ENCODE measurements around the gene ZNF428.
"Not testable (repeated sequence)": the region's sequence is repeated elsewhere in the genome, so short reads cannot be mapped to it uniquely, and the experiment has no call there.

ZNF428 gene

DNA sequence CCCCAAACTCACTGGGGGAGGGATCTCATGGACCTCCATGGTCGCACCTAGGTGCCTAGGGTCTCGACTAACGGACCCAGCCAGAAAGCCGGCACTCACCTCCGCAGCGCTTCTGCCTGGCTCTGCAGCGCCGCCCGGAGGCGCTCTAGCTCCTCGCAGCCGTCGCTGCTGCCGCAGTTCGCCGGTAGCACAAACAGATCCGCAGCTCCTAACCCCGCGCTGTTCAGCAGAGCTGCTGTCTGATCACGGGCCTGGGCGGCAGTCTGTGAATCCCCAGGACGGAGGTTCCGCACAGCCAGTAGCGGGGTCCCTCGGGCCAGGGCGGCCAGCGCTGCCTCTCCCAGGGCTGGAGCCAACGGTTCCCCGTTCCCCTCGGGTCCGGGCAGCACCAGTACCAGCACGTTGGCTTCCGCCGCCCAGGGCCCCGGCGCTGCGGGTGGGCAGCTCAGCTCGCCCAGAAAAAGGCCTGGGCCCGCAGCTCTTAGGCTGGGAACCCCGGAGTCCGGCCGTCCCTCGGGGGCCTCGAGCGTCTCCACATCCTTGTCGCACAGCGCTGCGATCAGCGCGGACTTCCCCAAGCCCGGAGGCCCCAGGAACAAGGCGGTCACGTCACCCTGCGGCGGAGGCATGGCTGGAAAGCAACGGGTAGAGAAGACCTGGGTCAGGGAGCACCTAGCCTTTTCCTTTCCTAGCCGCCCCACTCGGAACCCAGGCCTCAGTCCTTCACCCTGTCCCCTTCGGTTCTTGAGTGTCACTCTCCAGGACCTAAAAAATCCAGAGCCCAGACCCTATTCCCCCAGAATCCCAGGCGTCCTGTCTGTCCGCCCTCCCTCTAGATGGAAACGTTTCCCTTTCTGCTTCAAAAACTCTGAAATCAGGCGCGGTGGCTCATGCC lies 24.5 kb downstream of the ZNF428 start:
- Mint-ChIP-seq H3K4me1 (peaks cover 71% of the 10 kb centered on the region), H3K27ac (peak overlapping the region; percentile 97)

DNA sequence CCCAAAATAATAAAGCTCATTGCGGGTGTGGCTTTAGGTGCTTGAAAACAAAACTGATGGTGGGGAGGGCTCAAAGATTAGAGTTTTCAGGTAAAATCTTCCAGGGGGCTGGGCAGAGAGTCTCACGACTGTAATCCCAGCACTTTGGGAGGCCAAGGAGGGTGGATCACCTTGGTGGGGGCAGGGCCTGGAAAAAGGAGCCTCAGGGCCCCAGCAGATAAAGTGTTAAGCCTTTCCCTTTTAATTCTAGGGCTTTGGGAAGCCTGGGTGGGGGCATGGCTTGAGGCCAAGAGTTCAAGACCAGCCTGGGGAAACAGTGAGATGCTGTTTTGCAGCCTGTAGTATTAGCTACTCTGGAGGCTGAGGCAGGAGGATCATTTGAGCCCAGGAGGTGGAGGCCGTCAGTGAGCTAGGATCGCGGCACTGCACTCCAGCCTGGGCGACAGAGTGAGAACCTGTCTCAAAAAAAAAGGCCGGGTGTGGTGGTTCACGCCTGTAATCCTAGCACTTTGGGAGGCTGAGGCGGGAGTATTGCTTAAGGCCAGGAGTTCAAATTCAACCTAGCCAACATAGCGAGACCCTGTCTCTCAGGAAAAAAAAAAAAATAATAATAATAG lies 25.2 kb downstream of the ZNF428 start:
- Mint-ChIP-seq H3K4me1 (peaks cover 77% of the 10 kb centered on the region), H3K27ac (peak overlapping the region; percentile 65), H3K4me3 (peak overlapping the region; percentile 95)

More for the DNA sequence above, 24.5 kb downstream of the ZNF428 start:
- no peaks in the 10 kb centered on the region for H3K9me3 Mint-ChIP-seq
- H3K27me3 Mint-ChIP-seq = no peaks in the 10 kb centered on the region
- peak overlapping the region; percentile 95 for H3K4me3 Mint-ChIP-seq
- H3K36me3 Mint-ChIP-seq = peaks cover 35% of the 10 kb centered on the region
- ATAC-seq = peak; percentile 46

DNA sequence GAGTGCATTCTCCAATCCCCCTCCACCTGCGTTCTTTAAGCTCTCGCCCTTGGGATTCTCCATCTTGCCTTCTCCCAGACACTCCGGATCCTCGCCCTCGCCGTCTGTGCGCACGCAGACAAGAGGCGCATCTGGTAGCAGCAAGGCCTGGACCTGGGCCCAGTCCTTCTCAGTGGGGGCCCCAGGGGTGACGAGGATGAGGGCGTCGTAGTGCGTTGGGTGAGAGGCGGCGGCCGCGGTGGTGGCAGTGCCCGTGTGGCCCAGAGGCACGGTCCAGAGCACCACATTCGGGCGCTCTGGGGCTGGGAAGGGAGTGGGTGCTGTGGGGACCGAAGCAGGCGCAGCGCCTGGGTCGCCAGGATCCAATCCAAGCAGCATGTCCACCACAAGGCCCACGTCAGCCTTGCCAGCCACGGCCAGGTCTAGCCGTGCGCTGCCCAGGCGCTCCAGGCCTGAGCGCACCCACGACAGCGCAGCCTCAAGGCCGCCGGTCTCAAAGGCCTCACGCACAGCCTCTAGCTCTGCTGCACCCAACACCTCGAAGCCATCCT lies 26.6 kb downstream of the ZNF428 start:
- Mint-ChIP-seq H3K4me3 (no peak overlapping the region), H3K4me1 (peaks cover 66% of the 10 kb centered on the region)

More for the DNA sequence above, 25.2 kb downstream of the ZNF428 start:
- peaks cover 42% of the 10 kb centered on the region for H3K36me3 Mint-ChIP-seq
- H3K27me3 Mint-ChIP-seq = no peaks in the 10 kb centered on the region
- no peak for ATAC-seq
- no peaks in the 10 kb centered on the region for H3K9me3 Mint-ChIP-seq

DNA sequence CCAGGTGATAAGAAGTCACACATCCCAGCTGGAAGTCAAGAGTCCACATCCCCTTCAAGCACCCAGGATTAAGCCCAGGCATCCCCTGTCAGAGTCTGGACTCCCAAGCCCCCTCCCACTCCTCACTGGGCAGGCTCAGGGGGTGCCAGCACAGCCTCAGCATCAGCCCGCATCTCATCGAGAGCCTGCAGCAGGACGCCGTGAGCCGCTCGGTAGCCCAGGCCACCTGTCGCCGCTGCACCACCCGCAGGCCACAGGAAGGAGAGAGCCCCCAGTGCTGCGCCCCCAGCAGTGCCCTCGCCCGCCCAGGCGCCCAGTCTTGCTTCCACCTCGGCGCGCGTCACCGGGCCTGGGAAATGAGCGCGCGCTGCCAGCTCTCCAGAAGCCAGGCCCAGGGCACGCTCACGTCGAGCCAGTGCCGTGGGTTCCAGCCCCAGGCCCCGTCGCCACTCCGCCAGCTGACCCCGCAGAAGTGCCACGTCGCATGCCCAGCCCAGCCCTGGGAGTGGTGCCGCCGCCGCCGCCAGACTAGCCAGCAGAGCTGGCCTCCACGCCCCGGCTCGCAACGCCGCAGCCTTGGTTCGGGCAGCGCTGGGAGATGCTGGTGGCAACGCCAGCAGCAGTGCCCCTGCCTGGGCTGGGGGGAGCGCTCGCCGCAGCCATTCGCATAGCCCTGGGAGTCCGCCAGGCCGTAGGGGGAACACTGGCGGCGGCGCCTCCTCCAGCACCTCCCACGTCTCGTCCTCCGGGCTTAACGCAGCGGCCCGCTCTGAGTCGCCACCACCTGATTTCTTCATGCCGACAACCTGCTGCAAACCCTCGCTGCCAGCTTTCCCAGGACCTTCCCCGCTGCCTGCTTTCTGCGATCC lies 27.3 kb downstream of the ZNF428 start:
- no peak overlapping the region for H3K27ac Mint-ChIP-seq
- no peaks in the 10 kb centered on the region for H3K9me3 Mint-ChIP-seq
- no peaks in the 10 kb centered on the region for H3K27me3 Mint-ChIP-seq
- peaks cover 59% of the 10 kb centered on the region for H3K4me1 Mint-ChIP-seq
- H3K36me3 Mint-ChIP-seq = peaks cover 35% of the 10 kb centered on the region
- H3K4me3 Mint-ChIP-seq = no peak overlapping the region
- ATAC-seq = no peak

More for the DNA sequence above, 26.6 kb downstream of the ZNF428 start:
- H3K9me3 Mint-ChIP-seq = no peaks in the 10 kb centered on the region
- H3K27me3 Mint-ChIP-seq = no peaks in the 10 kb centered on the region
- no peak for ATAC-seq
- peaks cover 35% of the 10 kb centered on the region for H3K36me3 Mint-ChIP-seq
- peak overlapping the region; percentile 65 for H3K27ac Mint-ChIP-seq

DNA sequence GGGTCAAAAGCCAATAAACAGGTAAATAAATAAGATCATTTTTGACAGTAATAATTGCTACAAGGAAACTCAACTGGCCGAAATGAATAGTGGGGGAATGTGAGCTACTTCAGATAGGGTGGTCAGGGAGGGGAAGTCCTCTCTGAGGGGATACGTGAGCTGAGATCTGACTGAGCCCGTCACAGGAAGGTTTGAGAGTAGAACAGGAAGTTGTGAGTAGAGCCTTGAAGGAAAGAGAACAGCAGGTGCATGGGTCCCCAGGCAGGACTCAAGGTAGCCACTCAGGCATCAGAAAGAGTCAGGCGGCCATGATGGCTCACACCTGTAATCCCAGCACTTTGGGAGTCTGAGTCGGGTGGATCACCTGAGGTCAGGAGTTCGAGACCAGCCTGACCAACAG lies 29.8 kb downstream of the ZNF428 start:
- H3K9me3 Mint-ChIP-seq = no peaks in the 10 kb centered on the region
- no peak overlapping the region for H3K4me3 Mint-ChIP-seq
- ATAC-seq = peak; percentile 24
- H3K4me1 Mint-ChIP-seq = peaks cover 53% of the 10 kb centered on the region
- peaks cover 51% of the 10 kb centered on the region for H3K36me3 Mint-ChIP-seq
- H3K27me3 Mint-ChIP-seq = no peaks in the 10 kb centered on the region
- H3K27ac Mint-ChIP-seq = peak overlapping the region; percentile 11

DNA sequence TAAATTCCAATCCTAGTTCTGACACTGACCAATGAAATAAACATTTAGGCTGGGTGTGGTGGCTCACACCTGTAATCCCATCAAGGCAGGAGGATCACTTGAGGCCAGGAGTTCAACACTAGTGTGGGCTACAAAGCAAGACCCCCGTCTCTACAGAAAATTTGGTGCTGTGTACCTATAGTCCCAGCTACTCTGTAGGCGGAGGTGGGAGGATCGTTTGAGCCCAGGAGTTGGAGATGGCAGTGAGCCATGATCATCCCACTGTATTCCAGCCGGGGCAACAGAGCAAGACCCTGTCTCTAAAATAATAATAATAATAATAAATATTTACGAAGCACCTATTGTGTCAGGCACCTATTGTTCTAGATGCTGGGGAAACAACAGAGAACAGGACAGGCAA lies 30.2 kb downstream of the ZNF428 start:
- peak overlapping the region; percentile 11 for H3K27ac Mint-ChIP-seq
- no peaks in the 10 kb centered on the region for H3K9me3 Mint-ChIP-seq
- H3K4me1 Mint-ChIP-seq = peaks cover 55% of the 10 kb centered on the region
- no peak overlapping the region for H3K4me3 Mint-ChIP-seq
- ATAC-seq = no peak
- H3K36me3 Mint-ChIP-seq = peaks cover 51% of the 10 kb centered on the region
- H3K27me3 Mint-ChIP-seq = no peaks in the 10 kb centered on the region

DNA sequence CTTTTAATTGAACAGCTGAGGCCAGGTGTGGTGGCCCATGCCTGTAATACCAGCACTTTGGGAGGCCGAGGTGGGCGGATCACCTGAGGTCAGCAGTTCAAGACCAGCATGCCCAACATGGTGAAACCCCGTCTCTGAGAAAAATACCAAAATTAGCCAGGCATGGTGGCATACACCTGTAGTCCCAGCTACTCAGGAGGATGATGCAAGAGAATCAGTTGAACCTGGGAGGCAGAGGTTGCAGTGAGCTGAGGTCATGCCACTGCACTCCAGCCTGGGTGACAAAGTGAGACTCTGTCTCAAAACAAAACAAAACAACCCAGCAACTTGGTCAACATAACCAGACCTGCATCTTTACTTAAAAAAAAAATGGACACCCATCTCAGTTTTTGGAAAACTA lies 32.4 kb downstream of the ZNF428 start:
- H3K27ac Mint-ChIP-seq, H3K4me3 Mint-ChIP-seq, H3K9me3 Mint-ChIP-seq, H3K27me3 Mint-ChIP-seq, ATAC-seq: not testable (repeated sequence)
- Mint-ChIP-seq H3K4me1 (peaks cover 40% of the 10 kb centered on the region), H3K36me3 (peaks cover 33% of the 10 kb centered on the region)

DNA sequence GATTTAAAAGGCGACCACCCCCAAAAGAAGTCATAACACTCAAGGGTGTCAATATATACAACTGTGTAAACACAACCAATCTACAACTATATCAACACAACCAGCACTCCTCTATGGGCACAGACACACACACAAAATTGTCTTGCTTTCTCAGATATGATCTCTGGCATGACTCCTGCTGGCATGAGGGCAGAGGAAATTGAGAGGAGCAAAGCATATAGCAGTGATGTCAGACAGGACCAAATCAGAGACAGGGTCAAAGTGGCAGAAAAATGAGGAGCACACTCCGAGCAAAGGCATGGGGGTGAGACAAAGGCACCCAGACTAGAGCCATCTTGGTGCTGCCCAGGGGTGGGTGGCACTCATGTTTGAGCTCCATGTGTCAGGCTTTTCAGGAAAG lies 33.1 kb downstream of the ZNF428 start:
- no peak for ATAC-seq
- Mint-ChIP-seq H3K4me3 (no peak overlapping the region), H3K36me3 (peaks cover 33% of the 10 kb centered on the region), H3K27me3 (no peaks in the 10 kb centered on the region), H3K27ac (no peak overlapping the region), H3K4me1 (peaks cover 40% of the 10 kb centered on the region), H3K9me3 (no peaks in the 10 kb centered on the region)

DNA sequence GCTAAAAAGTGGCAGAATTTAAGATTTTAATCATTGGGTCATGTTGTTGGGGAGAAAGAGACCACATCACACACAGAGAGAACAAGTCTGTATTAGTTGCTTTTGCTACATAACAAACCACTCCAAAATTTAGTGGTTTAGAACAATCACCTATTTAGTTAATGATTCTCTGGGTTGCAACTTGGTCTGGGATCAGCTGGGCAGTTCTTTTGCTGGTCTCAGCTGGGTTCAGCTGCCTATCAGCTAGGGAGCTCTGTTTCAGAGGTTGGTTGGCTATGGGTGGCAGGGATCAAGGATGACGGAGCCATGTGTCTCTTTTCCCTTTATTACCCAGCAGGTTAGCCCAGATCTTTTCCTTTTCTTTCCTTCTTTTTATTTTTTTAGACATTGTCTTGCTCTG lies 34.9 kb downstream of the ZNF428 start:
- peak overlapping the region; percentile 22 for H3K27ac Mint-ChIP-seq
- no peaks in the 10 kb centered on the region for H3K9me3 Mint-ChIP-seq
- ATAC-seq = no peak
- peaks cover 30% of the 10 kb centered on the region for H3K4me1 Mint-ChIP-seq
- no peaks in the 10 kb centered on the region for H3K27me3 Mint-ChIP-seq
- no peak overlapping the region for H3K4me3 Mint-ChIP-seq
- peaks cover 17% of the 10 kb centered on the region for H3K36me3 Mint-ChIP-seq

DNA sequence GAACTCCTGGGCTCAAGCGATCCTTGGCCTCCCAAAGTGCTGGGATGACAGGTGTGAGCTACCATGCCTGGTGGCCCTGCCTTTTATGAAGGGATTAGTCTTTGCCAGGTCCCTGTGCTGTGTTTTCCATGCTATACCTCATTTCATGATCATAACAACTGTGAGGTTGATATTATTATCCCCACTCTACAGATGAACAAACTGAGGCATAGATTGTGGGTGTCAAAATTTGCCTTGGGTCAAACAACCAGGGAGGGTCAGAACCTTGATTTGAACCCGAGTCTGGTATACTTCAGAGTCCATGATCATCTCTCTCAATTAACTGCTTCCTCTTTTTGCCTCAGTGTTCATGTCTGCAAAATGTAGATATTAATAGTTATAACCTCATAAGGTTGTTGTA lies 36.9 kb downstream of the ZNF428 start:
- Mint-ChIP-seq H3K27ac (no peak overlapping the region), H3K4me1 (peaks cover 28% of the 10 kb centered on the region), H3K36me3 (peaks cover 16% of the 10 kb centered on the region), H3K4me3 (no peak overlapping the region), H3K9me3 (no peaks in the 10 kb centered on the region), H3K27me3 (no peaks in the 10 kb centered on the region)
- ATAC-seq = no peak

DNA sequence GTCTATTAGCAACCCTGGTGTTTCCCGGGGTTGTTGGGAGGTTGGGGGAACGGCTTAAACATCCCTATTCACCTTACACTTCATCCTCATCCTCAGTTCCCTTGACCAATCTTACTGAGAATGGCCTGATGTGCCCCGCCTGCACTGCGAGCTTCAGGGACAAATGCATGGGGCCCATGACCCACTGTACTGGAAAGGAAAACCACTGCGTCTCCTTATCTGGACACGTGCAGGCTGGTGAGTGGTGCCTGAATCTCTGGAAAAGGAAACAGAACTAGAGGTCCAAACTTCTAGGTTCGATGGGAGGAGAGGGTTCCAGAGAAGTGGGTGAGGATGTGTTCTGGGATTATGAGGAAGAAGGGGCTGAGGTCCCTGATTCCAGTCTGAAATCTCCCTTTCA lies 38.0 kb downstream of the ZNF428 start:
- H3K4me1 Mint-ChIP-seq = peaks cover 31% of the 10 kb centered on the region
- H3K36me3 Mint-ChIP-seq = peaks cover 10% of the 10 kb centered on the region
- no peak for ATAC-seq
- H3K27ac Mint-ChIP-seq = no peak overlapping the region
- H3K9me3 Mint-ChIP-seq = no peaks in the 10 kb centered on the region
- no peak overlapping the region for H3K4me3 Mint-ChIP-seq
- H3K27me3 Mint-ChIP-seq = no peaks in the 10 kb centered on the region

DNA sequence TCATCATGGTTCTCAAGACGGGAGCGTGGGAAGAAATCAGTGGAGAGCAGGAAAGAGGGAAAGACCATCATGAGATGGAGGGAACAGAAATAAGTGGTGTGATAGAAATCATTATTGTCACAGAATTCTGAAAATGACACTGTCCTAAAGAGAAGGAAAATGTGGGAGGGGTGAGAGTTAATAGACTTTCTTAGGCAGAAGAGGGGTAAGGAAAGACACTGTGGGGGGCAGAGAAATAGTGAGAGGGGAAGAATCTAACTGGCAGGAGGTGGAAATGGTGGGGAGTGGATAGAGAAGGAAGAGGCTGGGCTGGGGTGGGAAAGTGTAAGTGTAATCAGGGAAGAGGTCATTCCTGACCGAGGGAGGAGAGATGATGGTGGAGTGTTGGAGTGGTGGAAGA lies 40.6 kb downstream of the ZNF428 start:
- no peak overlapping the region for H3K4me3 Mint-ChIP-seq
- H3K36me3 Mint-ChIP-seq = no peaks in the 10 kb centered on the region
- H3K27me3 Mint-ChIP-seq = no peaks in the 10 kb centered on the region
- H3K27ac Mint-ChIP-seq = peak overlapping the region; percentile 41
- no peak for ATAC-seq
- peaks cover 27% of the 10 kb centered on the region for H3K4me1 Mint-ChIP-seq
- H3K9me3 Mint-ChIP-seq = no peaks in the 10 kb centered on the region

DNA sequence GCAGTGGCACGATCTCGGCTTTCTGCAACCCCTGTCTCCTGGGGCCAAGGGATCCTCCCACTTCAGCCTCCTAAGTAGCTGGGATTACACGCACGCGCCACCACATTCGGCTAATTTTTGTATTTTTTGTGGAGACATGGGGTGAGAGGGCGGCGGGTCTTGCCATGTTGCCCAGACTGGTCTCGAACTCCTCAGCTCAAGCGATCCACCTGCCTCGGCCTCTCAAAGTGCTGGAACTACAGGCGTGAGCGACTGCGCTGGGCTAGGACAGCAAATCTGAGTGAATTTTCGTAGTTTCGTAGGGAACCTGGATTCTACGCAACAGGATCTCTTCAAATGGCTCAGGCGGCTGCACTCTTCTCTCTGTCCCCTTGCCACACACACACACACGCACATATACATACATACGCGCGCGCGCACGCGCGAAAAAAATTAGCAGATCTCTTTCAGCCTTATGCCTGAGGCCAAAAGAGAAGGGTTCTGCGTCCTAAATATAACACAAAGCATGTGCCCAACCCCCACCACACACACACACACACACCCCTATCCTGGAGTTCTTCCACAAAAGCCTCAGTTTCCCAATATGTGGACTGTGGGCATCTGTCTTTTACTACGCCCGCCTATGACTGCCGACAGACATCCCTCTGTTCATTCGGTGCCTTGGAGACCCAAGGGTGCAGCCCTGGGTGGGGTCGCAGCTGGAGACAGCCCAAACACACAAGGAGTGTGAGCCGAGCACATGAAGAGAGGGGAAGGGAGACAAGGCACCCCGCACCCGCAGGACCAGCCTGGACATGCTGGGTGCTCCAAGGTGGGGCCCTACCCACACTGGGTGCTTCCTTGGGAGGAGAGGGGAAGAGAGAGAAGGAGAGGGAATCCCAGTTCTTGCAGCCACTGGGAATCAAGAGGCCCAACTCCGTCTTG lies 43.2 kb downstream of the ZNF428 start:
- no peak for ATAC-seq
- Mint-ChIP-seq H3K27ac (peak overlapping the region; percentile 98), H3K36me3 (peaks cover 7% of the 10 kb centered on the region), H3K4me3 (peak overlapping the region; percentile 96), H3K4me1 (peaks cover 38% of the 10 kb centered on the region), H3K9me3 (no peaks in the 10 kb centered on the region), H3K27me3 (no peaks in the 10 kb centered on the region)
